Measurements from ENCODE around the gene MSS51.

DNA sequence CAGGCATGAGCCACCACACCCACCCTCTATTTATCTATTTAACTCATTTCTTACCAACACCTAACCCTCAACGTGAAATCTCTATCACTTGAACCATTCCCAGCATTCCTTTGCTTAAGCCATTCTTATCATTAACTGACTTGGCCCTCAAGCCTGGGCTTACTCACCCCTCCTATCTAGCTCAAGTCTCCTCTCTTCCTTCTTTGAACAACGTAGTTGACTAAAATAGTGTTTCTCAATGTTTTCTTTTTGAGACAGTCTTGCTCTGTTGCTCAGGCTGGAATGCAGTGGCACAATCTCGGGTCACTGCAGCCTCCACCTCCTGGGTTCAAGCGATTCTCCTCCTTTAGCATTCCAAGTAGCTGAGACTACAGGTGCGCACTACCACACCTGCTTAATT is 26.5 kb downstream of the MSS51 start:
- TF ChIP-seq TAF1 (IDR thresholded peaks at IDR 0.05; ENCODE audit: borderline replicate concordance, low read depth, low read length) (no peak), POLR2AphosphoS5 (IDR thresholded peaks at IDR 0.05; ENCODE audit: low read depth, low read length) (no peak), POLR2A (IDR thresholded peaks at IDR 0.05; ENCODE audit: low read depth, low read length) (no peak)

Measured in GM12892 (cell line).